MM.1S (cell line): ENCODE results near the gene NPIPB4.
"Not testable (repeated sequence)": the region's sequence is repeated elsewhere in the genome, so short reads cannot be mapped to it uniquely, and the experiment has no call there.

ENCODE experiments used
- EZH2 ChIP-seq: fragments of 300-600 bp; sonication (generic); optimal IDR thresholded peaks from 2 replicates; pipeline ENCODE3; 2017; ENCODE audit warnings: low read depth, mild to moderate bottlenecking, antibody characterized with exemption, low read length, mixed read lengths
- TF ChIP-seq, protein P1 (sequence below): fragments of 300-600 bp; sonication (generic); IDR thresholded peaks from 2 replicates; pipeline ENCODE4 v1.5.1; 2016; ENCODE audit warnings: antibody characterized with exemption, low read length, mixed read lengths

DNA sequence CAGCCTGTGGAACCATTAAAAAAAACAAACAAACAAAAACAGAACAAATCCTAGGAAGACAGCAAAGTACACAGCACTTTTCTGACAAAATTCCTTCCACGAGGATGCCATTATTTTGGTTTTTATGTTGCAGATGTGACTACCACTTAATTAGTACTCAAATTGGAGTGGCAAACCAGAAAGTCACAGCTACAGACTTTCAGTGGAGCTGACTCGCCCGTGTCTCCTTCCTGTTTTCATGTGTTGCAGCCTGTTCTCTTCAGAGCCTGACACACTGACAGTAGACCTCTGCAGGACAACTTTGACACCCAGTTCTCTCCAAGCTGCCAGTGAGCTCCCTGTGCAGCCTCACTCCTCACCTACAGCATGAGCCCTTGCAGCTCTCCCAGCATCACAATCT is 24.4 kb upstream of the NPIPB4 start:
- TF ChIP-seq, protein P1, sequence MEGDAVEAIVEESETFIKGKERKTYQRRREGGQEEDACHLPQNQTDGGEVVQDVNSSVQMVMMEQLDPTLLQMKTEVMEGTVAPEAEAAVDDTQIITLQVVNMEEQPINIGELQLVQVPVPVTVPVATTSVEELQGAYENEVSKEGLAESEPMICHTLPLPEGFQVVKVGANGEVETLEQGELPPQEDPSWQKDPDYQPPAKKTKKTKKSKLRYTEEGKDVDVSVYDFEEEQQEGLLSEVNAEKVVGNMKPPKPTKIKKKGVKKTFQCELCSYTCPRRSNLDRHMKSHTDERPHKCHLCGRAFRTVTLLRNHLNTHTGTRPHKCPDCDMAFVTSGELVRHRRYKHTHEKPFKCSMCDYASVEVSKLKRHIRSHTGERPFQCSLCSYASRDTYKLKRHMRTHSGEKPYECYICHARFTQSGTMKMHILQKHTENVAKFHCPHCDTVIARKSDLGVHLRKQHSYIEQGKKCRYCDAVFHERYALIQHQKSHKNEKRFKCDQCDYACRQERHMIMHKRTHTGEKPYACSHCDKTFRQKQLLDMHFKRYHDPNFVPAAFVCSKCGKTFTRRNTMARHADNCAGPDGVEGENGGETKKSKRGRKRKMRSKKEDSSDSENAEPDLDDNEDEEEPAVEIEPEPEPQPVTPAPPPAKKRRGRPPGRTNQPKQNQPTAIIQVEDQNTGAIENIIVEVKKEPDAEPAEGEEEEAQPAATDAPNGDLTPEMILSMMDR, result not testable (repeated sequence)
- not testable (repeated sequence) for TF ChIP-seq EZH2
